GM21360 (cell line): ENCODE measurements around the gene CTAGE1.
"Not testable (repeated sequence)": the region's sequence is repeated elsewhere in the genome, so short reads cannot be mapped to it uniquely, and the experiment has no call there.

Experiments used
- ATAC-seq: cut with Tn5 transposase; IDR thresholded peaks from one replicate; pipeline ENCODE4 v1.9.1; 2021; ENCODE audit warnings: mild to moderate bottlenecking, moderate library complexity; ENCODE audit not compliant: unreplicated experiment

CTAGE1 gene, protein sequence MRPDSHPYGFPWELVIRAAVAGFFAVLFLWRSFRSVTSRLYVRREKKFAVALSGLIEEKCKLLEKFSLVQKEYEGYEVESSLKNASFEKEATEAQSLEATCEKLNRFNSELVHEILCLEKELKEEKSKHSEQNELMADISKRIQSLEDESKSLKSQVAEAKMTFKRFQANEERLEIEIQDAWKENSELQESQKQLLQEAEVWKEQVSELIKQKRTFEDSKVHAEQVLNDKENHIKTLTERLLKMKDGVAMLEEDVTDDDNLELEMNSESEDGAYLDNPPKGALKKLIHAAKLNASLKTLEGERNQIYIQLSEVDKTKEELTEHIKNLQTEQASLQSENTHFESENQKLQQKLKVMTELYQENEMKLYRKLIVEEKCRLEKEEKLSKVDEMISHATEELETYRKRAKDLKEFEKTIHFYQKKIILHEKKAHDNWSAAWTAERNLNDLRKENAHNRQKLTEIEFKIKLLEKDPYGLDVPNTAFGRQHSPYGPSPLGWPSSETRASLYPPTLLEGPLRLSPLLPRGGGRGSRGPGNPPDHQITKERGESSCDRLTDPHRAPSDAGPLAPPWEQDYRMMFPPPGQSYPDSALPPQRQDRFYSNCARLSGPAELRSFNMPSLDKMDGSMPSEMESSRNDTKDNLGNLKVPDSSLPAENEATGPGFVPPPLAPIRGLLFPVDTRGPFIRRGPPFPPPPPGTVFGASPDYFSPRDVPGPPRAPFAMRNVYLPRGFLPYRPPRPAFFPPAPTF

GRCh38 chr18:22417496-22418188, at the start of gene CTAGE1:
TSS of gene CTAGE1 (minus strand) at chr18:22417915. CDS start at chr18:22417811, 104 bp downstream.
- ATAC-seq = no peak

DNA sequence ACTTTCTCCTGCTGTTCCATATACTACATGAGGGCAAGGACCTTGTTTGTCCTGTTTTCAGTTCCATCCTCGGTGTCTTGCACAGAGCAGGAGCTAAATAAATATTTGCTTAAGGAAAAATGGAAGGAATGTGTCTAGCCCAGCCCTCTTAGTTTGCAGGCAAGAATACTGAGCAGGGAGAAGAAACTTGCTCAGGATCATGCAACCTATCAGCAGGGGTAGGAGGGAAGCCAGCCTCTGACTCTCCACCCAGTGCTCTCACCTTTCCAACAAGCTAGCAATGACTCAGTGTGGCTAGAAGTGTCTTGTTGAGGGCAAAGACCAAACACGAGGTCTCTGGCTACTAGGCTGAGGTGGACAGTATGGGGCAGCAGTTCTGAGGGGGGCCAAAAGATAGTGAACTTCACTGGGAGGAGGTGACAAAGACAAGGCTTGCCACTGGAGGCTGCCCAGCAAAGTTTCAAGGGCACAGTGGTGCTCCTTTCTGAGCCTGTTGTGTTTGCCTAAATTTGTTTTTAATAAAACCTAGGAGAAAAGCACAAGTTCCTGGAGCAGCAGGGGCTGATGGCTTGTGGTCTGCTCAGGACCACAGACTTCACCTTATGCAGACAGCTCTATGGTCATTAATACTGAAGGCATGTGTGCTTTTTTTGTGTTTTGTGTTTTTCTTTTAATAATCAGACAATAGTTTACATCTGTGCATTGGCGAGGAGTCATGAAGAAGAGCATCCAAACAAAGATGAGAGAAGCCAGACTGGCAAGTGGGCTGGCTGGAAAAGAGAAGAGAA, 49.1 kb upstream of the CTAGE1 start:
- ATAC-seq = no peak

- ATAC-seq = no peak
Observed at GRCh38 chr18:22465859-22466457, 48.2 kb upstream of the CTAGE1 start.

GRCh38 chr18:22463076-22463475, 45.4 kb upstream of the CTAGE1 start:
- no peak for ATAC-seq

- ATAC-seq = no peak
Observed at GRCh38 chr18:22459491-22459890, 41.8 kb upstream of the CTAGE1 start.

GRCh38 chr18:22457524-22457923, 39.8 kb upstream of the CTAGE1 start:
- ATAC-seq = no peak

GRCh38 chr18:22456547-22456946, 38.8 kb upstream of the CTAGE1 start:
- no peak for ATAC-seq

DNA sequence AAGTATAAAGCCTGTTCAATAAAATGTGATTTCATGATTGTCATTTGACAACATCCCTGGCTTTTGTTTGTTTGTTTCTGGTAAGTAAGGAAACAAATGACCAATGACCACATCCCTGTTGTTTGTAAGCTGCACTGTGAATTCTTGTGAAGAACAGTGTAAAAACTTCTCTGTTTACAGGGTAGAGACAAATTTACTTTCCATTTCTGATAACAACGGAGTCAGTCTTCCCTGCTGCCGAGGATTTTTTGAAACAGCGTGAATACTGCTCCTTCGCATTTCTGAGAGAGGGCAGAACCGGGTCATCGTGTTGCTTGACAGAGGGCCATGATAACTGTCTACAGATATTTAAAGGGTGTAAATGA, 38.4 kb upstream of the CTAGE1 start:
- ATAC-seq = no peak

DNA sequence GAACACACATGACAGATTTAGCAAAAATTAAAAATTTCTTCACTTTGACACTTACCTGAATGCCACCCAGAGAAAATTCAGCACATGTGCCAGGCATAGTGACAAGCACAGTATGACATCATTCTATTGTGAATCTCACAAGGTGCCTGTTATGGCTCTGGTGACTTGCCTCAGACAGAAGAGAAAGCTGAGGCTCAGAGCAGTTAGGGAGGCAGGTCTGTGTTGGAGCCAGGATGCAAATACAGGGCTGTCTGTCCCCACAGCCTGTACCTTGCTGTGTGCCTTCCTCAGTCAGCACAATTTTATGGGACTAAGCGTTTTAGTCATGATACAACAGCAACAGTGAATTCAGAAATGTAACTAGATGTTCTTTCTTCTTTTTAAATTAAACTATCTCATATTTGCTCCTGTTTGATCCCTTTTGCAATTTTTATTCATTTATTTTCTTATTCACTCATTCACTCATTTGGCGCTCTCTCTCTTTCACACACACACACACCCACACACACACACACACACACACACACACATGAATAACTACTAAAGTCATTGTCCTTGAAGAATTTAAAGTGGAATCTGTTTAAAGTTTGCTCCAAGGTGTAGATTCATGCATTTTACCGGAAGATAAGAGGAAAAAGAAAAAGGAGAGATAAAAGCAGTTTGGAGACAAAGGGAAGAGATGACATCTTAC, 37.9 kb upstream of the CTAGE1 start:
- no peak for ATAC-seq

GRCh38 chr18:22453315-22453714, 35.6 kb upstream of the CTAGE1 start:
- no peak for ATAC-seq

DNA sequence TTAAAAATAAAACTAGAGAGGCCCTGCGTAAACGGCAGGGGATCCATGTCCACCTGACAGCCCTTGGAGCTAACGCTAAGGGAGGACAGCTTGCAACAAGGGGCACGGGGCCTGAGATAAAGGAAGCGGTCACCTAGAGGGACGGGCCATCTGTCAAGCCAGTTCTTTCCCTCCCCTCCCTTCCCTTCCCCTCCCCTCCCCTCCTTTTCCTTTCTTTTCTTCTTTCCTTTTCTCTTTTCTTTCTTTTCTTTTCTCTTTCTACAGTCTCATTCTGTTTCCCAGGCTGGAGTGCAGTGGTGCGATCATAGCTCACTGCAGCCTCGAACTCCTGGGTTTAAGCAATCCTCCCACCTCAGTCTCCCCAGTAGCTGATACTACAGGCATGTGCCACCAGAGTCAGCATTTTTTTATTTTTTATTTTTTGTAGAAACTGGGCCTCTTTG, 34.5 kb upstream of the CTAGE1 start:
- ATAC-seq = no peak

- ATAC-seq = no peak
Observed at GRCh38 chr18:22451796-22452195, 34.1 kb upstream of the CTAGE1 start.

DNA sequence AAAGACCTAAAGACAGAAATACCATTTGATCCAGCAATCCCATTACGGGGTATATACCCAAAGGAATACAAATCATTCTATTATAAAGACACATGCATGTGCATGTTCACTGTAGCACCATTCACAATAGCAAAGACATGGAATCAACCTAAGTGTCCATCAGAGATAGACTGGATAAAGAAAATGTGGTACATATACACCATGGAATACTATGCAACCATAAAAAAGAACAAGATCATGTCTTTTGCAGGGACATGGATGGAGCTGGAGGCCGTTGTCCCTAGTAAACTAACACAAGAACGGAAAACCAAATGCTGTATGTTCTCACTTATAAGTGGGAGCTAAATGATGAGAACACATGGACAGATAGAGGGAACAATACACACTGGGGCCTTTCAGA, 33.1 kb upstream of the CTAGE1 start:
- not testable (repeated sequence) for ATAC-seq

DNA sequence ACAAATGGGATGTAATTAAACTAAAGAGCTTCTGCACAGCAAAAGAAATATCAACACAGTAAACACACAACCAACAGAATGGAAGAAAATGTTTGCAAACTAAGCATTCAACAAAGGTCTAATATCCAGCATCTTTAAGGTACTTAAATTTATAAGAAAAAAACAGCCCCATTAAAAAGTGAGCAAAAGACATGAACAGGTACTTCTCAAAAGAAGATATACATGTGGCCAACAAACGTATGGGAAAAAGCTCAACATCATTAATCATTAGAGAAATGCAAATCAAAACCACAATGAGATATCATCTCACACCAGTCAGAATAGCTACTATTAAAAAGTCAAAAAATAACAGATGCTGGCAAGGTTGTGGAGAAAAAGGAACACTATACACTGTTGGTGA, 32.6 kb upstream of the CTAGE1 start:
- not testable (repeated sequence) for ATAC-seq

DNA sequence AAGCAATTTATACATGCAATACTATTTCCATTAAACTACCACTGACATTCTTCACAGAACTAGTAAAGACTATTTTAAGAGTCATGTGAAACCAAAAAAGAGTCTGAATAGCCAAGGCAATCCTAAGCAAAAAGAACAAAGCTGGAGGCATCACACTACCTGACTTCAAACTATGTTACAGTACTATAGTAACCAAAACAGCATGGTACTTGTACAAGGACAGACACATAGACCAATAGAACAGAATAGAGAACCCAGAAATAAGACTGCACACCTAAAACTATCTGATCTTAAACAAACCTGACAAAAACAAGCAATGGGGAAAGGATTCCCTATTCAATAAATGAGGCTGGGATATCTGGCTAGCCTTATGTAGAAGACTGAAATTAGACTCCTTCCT, 32.0 kb upstream of the CTAGE1 start:
- not testable (repeated sequence) for ATAC-seq

DNA sequence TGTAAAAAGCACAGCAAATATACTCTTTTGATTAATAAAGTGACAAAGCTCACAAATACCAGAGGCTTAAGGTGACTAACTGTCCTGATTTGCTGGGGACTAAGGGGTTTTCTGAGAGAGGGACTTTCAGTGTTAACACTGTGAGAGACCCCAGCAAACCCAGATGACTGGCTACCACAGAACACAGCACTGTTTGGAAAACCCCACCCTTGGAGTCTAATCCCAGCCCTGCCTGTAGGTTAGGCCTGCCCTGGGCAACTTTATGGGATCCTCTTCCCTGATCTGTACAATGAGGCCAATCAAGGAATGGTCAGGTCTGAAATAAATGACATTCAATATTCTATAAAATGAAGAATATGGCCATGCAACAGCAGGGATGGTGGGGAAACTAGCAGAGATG, 30.5 kb upstream of the CTAGE1 start:
- ATAC-seq = no peak

DNA sequence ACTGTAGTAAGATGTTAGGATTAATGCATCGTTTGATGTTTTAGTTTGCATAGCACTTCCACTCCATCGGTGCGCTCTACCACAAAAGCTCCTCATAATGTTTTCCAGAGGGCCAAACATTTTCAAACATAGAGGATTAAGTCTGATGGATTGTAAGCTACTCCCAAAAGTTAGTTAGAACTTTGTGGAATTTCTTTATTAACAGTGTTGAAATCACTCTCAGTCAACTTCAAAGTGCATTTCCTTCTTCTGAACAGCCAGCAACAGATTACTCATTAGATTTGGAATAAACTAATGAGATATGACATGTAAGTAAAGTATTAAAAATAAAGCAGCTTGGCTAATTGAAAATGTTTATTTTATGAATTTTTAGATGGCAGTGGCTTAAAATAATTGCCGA, 30.1 kb upstream of the CTAGE1 start:
- ATAC-seq = no peak

- ATAC-seq = no peak
Observed at GRCh38 chr18:22446911-22447310, 29.2 kb upstream of the CTAGE1 start.

- ATAC-seq = no peak
Observed at GRCh38 chr18:22446325-22446724, 28.6 kb upstream of the CTAGE1 start.

GRCh38 chr18:22441638-22442037, 23.9 kb upstream of the CTAGE1 start:
- no peak for ATAC-seq
